ENCODE measurements around the gene PDP2.

- no peak for TF ChIP-seq CTCF (conservative IDR thresholded peaks at IDR 0.05; ENCODE audit: low read length)
- no peak for TF ChIP-seq EZH2phosphoT487 (IDR thresholded peaks at IDR 0.05; ENCODE audit: borderline replicate concordance, low read depth, low read length)
These were observed 45.1 kb downstream of the PDP2 start, which contains the start of gene RRAD for GRCh38 chr16:66925322-66925840.

All from OCI-LY7 (cell line).